TTC549 (cell line): Measurements from ENCODE around the gene ZNRF1.
"Not testable (repeated sequence)": the region's sequence is repeated elsewhere in the genome, so short reads cannot be mapped to it uniquely, and the experiment has no call there.

Source experiments
- FAIRE-seq: peaks from 2 replicates; lab custom pipeline; 2012; peaks lifted over from hg19 to GRCh38; lab: Jason Lieb, UNC

Gene ZNRF1

DNA sequence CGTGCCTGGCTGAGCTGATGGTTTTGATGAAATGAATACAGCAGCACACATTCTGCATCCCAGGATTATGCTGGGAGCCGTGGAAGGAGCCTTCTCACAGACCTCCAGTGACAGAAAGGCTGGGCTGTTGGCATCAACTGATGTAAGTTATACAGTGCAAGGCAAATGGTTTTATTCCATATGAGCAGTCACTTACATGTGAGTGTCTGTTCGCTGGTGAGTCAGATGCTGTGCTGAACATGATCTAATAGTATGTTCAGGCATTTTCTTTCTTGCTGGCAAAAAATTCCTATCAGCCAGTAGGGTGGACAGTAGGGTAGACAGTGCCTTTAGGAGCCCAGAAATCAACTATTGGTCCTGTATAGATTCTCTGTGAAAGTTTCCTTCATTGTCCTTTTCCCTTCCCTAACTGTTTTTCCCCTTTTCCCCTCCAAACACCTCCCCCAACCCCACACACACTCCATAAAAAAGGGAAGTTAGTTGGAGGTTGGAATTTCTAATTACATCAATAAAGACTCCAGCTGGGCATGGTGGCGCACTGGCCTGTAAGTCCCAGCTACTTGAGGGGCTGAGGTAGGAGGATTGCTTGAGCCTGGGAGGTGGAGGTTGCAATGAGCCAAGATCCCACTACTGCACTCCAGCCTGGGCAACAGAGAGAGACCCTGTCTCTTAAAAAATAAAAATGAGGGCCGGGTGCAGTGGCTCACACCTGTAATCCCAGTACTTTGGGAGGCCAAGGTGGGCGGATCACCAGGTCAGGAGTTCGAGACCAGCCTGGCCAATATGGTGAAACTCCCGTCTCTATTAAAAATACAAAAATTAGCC lies 81.6 kb downstream of the ZNRF1 start:
- no peak for FAIRE-seq

GRCh38 chr16:75081179-75081859 lies 82.5 kb downstream of the ZNRF1 start:
- FAIRE-seq, result no peak

- no peak for FAIRE-seq
These were observed 85.0 kb downstream of the ZNRF1 start for GRCh38 chr16:75083813-75084212.

DNA sequence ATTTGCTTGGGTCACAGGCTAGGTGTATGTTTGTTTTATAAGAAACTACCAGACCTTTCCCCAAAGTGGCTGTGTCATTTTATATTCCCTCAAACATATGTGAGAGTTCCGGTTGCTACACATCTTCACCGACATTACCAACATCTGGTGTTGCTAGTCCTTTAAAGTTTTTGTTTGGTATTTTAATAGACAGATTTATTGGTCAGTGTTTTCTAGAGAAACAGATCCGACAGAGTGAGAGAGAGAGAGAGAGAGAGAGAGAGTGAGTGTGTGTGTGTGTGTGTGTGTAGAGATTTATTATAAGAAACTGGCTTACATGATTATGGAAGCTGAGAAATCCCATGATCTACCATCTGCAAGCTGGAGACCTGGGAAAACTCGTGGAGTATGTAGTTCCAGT lies 86.7 kb downstream of the ZNRF1 start:
- FAIRE-seq, result no peak

GRCh38 chr16:75086281-75086680 lies 87.5 kb downstream of the ZNRF1 start:
- no peak for FAIRE-seq

GRCh38 chr16:75086688-75087374 lies 88.0 kb downstream of the ZNRF1 start:
- FAIRE-seq, result no peak

DNA sequence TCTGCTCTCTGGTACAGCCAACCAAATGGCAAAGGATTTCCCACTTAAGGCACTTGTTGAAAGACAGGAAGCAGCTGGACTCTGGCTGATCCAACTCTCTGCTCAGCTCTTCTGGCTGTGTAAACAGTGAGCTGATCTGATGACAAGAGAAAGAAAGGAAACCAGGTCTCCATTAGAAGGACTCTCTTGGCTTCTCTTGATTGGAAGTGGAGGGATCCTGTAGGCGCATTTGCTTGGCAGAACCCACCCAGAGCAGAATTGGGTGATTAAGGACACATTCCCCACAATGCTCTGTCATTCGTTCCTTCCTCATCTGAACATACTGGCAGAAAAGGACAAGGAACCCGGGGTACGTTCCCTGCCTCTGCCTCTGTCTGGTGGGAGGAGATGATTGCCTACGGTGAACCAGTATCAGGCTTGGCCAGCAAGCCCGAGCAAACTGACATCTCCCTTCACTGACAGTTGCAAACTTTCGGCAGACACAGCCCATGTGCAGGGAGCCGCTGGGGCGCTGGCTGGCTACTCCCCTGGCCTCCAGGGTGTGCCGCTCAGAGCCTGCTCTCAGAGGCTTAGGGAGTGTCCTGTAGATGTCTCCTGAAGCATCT lies 88.7 kb downstream of the ZNRF1 start:
- FAIRE-seq, result no peak

DNA sequence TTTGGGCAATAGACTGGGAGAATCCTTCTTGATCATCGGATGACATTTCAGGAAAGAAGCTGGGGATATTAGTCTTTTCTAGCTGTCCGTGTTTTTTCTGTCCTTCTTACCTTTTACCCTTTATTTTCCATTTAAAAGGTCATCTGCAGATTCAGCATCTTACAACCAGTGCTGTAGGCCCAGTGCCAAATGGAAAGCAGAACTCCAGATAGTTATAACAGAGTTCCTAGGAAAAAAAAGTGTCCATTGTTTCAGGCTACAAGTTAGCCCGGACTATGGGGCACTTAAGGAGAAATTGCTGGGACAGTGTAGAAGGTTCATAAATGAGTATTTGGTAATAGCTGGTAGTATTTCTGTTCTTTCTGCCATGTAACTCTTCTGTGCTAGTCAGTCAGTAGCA lies 89.4 kb downstream of the ZNRF1 start:
- FAIRE-seq, result no peak

DNA sequence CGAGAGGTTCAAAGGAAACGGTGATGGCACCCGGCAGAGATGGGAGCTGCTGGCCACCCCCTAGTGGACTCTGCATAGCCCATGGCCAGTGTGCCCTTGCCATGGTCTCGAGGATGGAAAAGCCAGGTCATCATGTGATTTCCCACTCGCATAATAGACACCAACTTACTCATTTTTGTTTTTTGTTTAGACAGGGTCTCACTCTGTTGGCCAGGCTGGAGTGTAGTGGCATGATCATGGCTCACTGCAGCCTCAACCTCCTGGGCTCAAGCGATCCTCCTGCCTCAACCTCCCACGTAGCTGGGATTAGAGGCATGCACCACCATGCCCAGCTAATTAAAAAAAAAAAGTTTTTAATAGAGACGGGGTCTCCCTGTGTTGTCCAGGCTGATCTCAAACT lies 90.1 kb downstream of the ZNRF1 start:
- FAIRE-seq, result no peak

GRCh38 chr16:75089486-75090202 lies 90.8 kb downstream of the ZNRF1 start:
- FAIRE-seq, result no peak

DNA sequence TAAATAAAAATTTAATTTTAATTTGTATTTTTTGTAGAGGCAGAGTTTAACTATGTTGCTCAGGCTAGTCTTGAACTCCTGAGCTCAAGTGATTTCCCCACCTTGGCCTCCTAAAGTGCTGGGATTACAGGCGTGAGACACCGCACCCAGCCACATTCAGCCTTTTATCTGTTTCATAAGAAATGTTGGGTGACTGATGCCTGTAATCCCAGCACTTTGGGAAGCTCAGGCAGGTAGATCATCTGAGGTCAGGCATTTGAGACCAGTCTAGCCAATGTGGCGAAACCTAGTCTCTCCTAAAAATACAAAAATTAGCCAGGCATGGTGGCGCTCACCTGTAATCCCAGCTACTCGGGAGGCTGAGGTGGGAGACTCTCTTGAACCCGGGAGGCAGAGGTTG lies 92.1 kb downstream of the ZNRF1 start:
- FAIRE-seq, result not testable (repeated sequence)

- FAIRE-seq, result not testable (repeated sequence)
These were observed 92.8 kb downstream of the ZNRF1 start for GRCh38 chr16:75091619-75092018.

DNA sequence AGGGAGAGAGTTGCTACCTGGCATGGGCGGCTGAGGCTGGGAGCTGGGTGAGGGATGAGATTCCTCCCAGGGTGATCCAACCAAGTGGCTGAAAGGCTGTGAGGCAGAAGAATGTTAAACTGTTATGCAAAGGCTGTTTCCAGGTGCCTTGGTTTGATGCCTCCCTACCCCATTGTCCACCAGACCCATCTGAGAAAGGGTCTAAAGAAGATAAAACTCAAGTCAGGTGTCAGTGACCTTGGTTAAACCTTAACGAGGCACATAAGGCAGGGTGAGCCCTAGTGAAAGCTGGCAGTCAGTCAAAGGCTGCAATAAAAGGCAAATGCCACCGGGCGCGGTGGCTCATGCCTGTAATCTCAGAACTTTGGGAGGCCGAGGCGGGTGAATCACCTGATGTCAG lies 94.0 kb downstream of the ZNRF1 start:
- FAIRE-seq, result no peak

GRCh38 chr16:75093598-75094540 lies 95.0 kb downstream of the ZNRF1 start:
- FAIRE-seq, result no peak

DNA sequence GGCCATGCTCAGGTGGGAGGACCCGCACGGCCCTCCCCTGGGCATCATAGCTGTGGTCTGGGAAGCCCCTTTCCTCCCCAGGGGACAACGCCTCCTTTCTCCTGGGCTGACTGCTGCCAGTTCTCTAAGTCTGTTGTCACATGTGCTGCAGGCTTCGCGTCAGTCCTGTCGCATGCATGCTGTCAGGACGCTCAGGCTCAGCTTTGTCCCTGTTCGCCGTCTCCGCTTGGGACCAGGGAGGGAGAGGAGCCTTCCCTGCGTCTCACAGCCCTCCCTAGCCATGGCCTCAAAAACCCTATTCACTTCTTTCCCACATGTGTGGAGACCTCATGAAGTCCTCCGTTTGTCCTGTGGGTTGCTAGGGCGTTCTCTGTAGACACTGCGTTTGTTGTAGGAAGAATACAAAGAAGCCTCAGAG lies 96.4 kb downstream of the ZNRF1 start:
- no peak for FAIRE-seq

- FAIRE-seq, result no peak
These were observed 97.8 kb downstream of the ZNRF1 start for GRCh38 chr16:75096656-75097055.

GRCh38 chr16:75097191-75097761 lies 98.5 kb downstream of the ZNRF1 start:
- FAIRE-seq, result no peak

DNA sequence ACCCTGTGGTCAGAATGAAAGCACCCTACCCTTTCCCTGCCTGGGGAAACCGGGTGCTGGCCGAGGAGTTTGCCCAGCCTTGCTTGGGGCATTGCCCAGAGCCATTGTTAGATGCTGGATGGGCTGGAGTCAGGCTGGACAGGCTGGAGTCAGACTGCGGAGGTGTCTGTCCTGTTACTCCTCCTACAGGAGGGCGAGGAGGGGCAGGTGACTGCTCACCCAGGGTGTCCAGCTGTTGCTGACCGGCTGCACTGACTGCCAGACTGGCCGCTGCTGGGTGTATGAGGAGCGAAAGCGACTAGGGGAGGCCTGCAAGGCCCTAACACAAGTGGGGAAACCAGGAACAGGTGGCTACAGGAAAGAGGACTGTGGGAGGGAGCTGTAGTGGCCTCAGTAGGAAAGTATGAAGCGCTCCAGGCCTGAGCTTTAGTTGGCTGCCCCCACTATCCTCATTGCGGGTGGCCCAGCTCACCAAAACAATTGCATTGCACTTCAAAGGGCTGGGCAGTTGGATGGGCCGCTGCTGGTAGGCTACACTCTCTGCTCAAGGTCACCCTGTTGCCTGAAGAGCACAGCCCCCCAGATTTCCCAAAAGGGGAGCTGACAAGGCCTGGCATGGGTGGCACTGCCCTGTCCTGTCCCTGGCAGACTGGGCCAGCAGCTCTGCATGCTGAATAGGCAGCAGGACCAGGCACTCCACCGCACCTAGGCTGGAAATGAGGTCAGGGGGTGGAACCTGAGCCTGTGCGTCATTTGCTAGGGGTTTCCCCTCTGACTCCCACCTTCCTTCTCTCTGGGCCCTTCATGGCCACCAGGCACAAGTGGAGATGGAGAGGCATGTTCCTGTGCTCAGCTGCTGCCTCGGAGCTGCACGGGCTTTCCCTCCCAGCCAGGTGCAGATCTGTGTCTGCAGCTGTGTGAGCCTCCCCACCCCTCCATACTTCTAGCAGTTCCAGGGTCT lies 99.4 kb downstream of the ZNRF1 start:
- FAIRE-seq, result no peak

GRCh38 chr16:75099075-75099667 lies 100.3 kb downstream of the ZNRF1 start:
- no peak for FAIRE-seq
